ENCODE measurements around the gene ZMYM4. TPM values are rescaled to one million over a fixed set of nuclear protein-coding genes. Genes with fewer than 3 reads are reported as not detected.

ZMYM4 gene
- total RNA-seq, 1 experiment from 2014 or later: 66.0 TPM

DNA sequence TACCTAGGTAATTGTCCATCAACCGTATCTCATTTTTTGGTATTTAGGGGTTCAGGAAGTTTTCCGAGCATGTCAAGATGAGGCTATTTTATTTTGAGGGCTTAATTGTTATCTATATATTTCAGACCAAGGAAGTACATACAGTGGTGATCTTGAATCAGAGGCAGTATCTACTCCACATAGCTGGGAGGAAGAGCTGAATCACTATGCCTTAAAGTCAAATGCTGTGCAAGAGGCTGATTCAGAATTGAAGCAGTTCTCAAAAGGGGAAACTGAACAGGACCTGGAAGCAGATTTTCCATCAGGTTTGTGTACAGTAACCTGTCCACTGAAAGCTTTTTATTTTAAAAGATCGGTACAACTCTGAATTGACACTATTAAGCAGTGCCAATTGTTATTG is 130.2 kb downstream of the ZMYM4 start:
- Histone ChIP-seq H3K18ac (ENCODE audit: insufficient read length, low read depth, low read length) (no peak overlapping the region), H3K79me2 (ENCODE audit: insufficient read depth, low read length) (no peaks in the 10 kb centered on the region), H3K4ac (ENCODE audit: low read depth, low read length) (no peak overlapping the region), H2BK120ac (ENCODE audit: low read depth, low read length, poor library complexity, severe bottlenecking) (no peak overlapping the region), H4K91ac (ENCODE audit: insufficient read length, low read depth, low read length) (no peak overlapping the region), H4K20me1 (ENCODE audit: control insufficient read depth, insufficient read depth, insufficient read length) (no peaks in the 10 kb centered on the region), H2AK5ac (ENCODE audit: insufficient read length, low read length) (no peak overlapping the region), H3T11ph (ENCODE audit: low read length) (no peak overlapping the region), H3K27me3 (ENCODE audit: insufficient read depth, low read length) (no peaks in the 10 kb centered on the region), H3K9ac (ENCODE audit: extremely low read depth, insufficient read length, low read length) (no peak overlapping the region), H3K56ac (ENCODE audit: insufficient read length, low read depth, low read length) (no peak overlapping the region), H4K8ac (replicated peaks; ENCODE audit: insufficient read length, low read depth, low read length) (no peak overlapping the region), H2BK12ac (ENCODE audit: insufficient read length, low read depth, low read length) (no peak overlapping the region), H3K4me1 (ENCODE audit: insufficient read depth, low read length) (peaks cover 4% of the 10 kb centered on the region; the same call in 1 of the 2 replicates), H3K23me2 (ENCODE audit: insufficient read length, low read depth, low read length, poor library complexity, severe bottlenecking) (no peaks in the 10 kb centered on the region), H3K27ac (ENCODE audit: insufficient read length, low read depth, low read length) (no peak overlapping the region), H2BK20ac (ENCODE audit: low read depth, low read length, poor library complexity, severe bottlenecking) (no peak overlapping the region), H2BK15ac (ENCODE audit: low read depth, low read length) (no peak overlapping the region), H3K9me3 (ENCODE audit: control insufficient read depth, low read depth, low read length) (no peaks in the 10 kb centered on the region), H3K79me1 (ENCODE audit: insufficient read depth, low read depth, low read length, poor library complexity, severe bottlenecking) (no peaks in the 10 kb centered on the region), H4K5ac (ENCODE audit: insufficient read length, low read depth, low read length) (no peak overlapping the region), H2BK5ac (ENCODE audit: insufficient read length, low read length) (no peak overlapping the region), H3K4me2 (ENCODE audit: insufficient read depth, insufficient read length, low read length) (no peak overlapping the region), H3K14ac (ENCODE audit: insufficient read depth, low read length) (no peak overlapping the region), H2AFZ (ENCODE audit: low read length) (no peak overlapping the region), H3K23ac (ENCODE audit: insufficient read length, low read depth, low read length) (no peak overlapping the region)
- no peak for DNase-seq
- no peak overlapping the region for H3K27ac Mint-ChIP-seq
- WGBS (ENCODE audit: extremely low coverage, insufficient read length, low lambda C conversion rate): no CpG with 5 or more reads among the region's 3 CpGs
- H3K4me1 Mint-ChIP-seq: peaks cover 6 to 8% of the 10 kb centered on the region in 2 experiments
- H3K27me3 Mint-ChIP-seq (ENCODE audit: low read depth): no peaks in the 10 kb centered on the region
- H3K4me3 Mint-ChIP-seq: no peak overlapping the region
- TF ChIP-seq, protein P1, sequence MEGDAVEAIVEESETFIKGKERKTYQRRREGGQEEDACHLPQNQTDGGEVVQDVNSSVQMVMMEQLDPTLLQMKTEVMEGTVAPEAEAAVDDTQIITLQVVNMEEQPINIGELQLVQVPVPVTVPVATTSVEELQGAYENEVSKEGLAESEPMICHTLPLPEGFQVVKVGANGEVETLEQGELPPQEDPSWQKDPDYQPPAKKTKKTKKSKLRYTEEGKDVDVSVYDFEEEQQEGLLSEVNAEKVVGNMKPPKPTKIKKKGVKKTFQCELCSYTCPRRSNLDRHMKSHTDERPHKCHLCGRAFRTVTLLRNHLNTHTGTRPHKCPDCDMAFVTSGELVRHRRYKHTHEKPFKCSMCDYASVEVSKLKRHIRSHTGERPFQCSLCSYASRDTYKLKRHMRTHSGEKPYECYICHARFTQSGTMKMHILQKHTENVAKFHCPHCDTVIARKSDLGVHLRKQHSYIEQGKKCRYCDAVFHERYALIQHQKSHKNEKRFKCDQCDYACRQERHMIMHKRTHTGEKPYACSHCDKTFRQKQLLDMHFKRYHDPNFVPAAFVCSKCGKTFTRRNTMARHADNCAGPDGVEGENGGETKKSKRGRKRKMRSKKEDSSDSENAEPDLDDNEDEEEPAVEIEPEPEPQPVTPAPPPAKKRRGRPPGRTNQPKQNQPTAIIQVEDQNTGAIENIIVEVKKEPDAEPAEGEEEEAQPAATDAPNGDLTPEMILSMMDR (conservative IDR thresholded peaks at IDR 0.05): no peak
- H3K9me3 Mint-ChIP-seq: no peaks in the 10 kb centered on the region; a peak in 1 of 5 replicates
- H3K36me3 Mint-ChIP-seq (ENCODE audit: insufficient read depth in 1 of 3, low read depth in 3 of 3): peaks cover 54 to 82% (median 72%) of the 10 kb centered on the region in 3 experiments

Data from H9 (cell line).